ENCODE data around the gene PEAK1.

PEAK1 gene

GRCh38 chr15:77120576-77120975 lies 299.3 kb downstream of the PEAK1 start:
- no peak for DNase-seq

- DNase-seq, result no peak
Measured at GRCh38 chr15:77119446-77119845, 300.5 kb downstream of the PEAK1 start.

GRCh38 chr15:77118882-77119321 lies 301.0 kb downstream of the PEAK1 start:
- DNase-seq, result peak; percentile 50

GRCh38 chr15:77115179-77115578 lies 304.7 kb downstream of the PEAK1 start:
- no peak for DNase-seq

GRCh38 chr15:77112838-77113504 lies 306.9 kb downstream of the PEAK1 start:
- no peak for DNase-seq

GRCh38 chr15:77111789-77112188 lies 308.1 kb downstream of the PEAK1 start:
- no peak for DNase-seq

- DNase-seq, result peak; percentile 52
Measured at GRCh38 chr15:77107531-77108355, 312.2 kb downstream of the PEAK1 start.

- no peak for DNase-seq
Measured at GRCh38 chr15:77107068-77107467, 312.8 kb downstream of the PEAK1 start.

- DNase-seq, result no peak
Measured at GRCh38 chr15:77104155-77104554, 315.7 kb downstream of the PEAK1 start.

- no peak for DNase-seq
Measured at GRCh38 chr15:77099741-77100463, 320.0 kb downstream of the PEAK1 start.

GRCh38 chr15:77098572-77098971 lies 321.3 kb downstream of the PEAK1 start:
- DNase-seq, result no peak

GRCh38 chr15:77097921-77098320 lies 322.0 kb downstream of the PEAK1 start:
- DNase-seq, result no peak

GRCh38 chr15:77097248-77097721 lies 322.6 kb downstream of the PEAK1 start:
- DNase-seq, result no peak

- DNase-seq, result no peak
Measured at GRCh38 chr15:77096541-77096940, 323.4 kb downstream of the PEAK1 start.

- no peak for DNase-seq
Measured at GRCh38 chr15:77096138-77096537, 323.8 kb downstream of the PEAK1 start.

GRCh38 chr15:77094397-77095030 lies 325.4 kb downstream of the PEAK1 start:
- no peak for DNase-seq

- DNase-seq, result no peak
Measured at GRCh38 chr15:77093436-77093835, 326.5 kb downstream of the PEAK1 start.

- DNase-seq, result no peak
Measured at GRCh38 chr15:77091097-77091496, 328.8 kb downstream of the PEAK1 start.

GRCh38 chr15:77087213-77087612 lies 332.7 kb downstream of the PEAK1 start:
- DNase-seq, result no peak

- DNase-seq, result peak; percentile 64
Measured at GRCh38 chr15:77085297-77085696, 334.6 kb downstream of the PEAK1 start.

GRCh38 chr15:77084436-77084835 lies 335.5 kb downstream of the PEAK1 start:
- DNase-seq, result no peak

- peak; percentile 72 for DNase-seq
Measured at GRCh38 chr15:77083381-77084160, 336.3 kb downstream of the PEAK1 start.

Data from activated CD4-positive, alpha-beta T cell treated with anti-CD3 and anti-CD28 coated beads, Interleukin-10, Interleukin-2, amounts not matched to agents 100 ng/mL and 50 ng/mL, durations not matched to agents 16 hours and 8 hours (primary cell).